Fibroblast of mammary gland (primary cell): ENCODE data around the gene PTPRE.

Experiments
- DNase-seq: peaks from one replicate; pipeline ENCODE4 v3.0.0-alpha.2; 2010; ENCODE audit warnings: low read depth
- H3K4me3 ChIP-seq: 2 replicates; pipeline ENCODE4 v1.5.1; 2011; ENCODE audit warnings: low read depth, mild to moderate bottlenecking, low read length, moderate library complexity; ENCODE audit not compliant: control insufficient read depth
- TF ChIP-seq, protein P1 (sequence below): conservative IDR thresholded peaks from 2 replicates; pipeline ENCODE4 v1.5.1; 2011; ENCODE audit warnings: low read depth, low read length, inconsistent platforms; ENCODE audit not compliant: control insufficient read depth, insufficient read depth

PTPRE gene

DNA sequence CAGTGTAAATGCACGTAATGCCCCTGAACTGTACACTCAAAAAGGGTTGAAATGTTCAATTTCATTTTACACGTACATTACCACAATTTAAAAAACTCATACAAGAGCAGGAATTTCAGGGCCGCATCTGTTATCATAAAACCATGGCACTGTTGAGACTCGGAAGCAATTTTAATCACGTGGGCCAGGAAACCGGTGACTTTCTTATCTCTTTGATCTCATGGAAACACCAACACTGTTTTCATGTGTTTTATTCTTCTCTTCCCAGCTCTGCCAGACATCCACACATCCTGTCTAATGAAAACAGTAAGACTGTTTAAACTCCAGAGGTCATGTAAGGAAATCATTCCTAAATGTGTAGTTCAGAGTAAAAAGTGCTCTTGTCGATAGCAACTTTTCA lies 35.9 kb downstream of the PTPRE start:
- TF ChIP-seq, protein P1, sequence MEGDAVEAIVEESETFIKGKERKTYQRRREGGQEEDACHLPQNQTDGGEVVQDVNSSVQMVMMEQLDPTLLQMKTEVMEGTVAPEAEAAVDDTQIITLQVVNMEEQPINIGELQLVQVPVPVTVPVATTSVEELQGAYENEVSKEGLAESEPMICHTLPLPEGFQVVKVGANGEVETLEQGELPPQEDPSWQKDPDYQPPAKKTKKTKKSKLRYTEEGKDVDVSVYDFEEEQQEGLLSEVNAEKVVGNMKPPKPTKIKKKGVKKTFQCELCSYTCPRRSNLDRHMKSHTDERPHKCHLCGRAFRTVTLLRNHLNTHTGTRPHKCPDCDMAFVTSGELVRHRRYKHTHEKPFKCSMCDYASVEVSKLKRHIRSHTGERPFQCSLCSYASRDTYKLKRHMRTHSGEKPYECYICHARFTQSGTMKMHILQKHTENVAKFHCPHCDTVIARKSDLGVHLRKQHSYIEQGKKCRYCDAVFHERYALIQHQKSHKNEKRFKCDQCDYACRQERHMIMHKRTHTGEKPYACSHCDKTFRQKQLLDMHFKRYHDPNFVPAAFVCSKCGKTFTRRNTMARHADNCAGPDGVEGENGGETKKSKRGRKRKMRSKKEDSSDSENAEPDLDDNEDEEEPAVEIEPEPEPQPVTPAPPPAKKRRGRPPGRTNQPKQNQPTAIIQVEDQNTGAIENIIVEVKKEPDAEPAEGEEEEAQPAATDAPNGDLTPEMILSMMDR = no peak
- DNase-seq = no peak
- H3K4me3 ChIP-seq = no peak overlapping the region

DNA sequence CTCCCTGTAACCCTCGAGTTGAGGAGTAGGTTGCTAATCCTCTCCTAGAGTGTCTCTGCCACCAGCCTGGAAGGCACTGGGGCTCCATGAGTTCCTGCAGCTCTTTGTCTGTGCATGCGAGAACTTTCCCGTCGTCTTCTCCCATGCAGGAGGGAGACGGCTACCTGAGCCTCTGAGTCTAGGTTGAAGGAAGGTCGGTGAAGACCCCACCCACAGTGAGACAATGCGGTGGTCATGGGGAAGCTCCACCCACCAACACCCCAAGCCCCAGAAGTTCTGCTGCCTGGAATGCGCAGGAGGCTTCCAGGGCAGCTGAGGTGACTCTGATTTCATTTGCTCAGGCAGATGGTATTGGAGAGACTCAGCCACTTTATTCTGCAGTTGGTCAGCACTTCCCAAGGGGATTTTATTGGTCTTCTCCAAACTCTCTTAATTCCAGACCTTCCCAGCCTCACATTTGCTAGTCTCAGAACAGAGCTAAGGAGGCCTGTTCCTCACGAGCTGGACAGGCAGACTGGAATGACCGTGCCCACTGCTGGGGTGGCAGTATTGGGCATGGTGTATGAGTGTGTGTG lies 36.5 kb downstream of the PTPRE start:
- H3K4me3 ChIP-seq = no peak overlapping the region
- peak; percentile 12 for DNase-seq
- TF ChIP-seq, protein P1 = no peak

DNA sequence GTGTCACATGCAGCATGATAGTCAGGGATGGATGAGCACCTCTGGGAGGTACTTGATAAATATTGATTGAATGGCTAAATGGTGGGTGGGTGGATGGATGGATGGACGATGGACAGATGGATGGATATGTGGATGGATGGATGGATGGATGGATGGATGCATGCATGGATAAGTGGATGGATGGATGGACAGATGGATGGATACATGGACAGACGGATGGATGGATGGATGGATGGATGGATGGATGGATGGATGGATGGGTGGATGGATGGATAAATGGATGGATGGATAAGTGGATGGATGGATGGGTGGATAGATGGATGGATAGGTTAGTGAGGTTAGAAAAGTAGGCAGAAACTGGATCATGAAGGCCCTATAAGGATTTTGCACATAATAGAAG lies 37.4 kb downstream of the PTPRE start:
- no peak overlapping the region for H3K4me3 ChIP-seq
- TF ChIP-seq, protein P1 = no peak

DNA sequence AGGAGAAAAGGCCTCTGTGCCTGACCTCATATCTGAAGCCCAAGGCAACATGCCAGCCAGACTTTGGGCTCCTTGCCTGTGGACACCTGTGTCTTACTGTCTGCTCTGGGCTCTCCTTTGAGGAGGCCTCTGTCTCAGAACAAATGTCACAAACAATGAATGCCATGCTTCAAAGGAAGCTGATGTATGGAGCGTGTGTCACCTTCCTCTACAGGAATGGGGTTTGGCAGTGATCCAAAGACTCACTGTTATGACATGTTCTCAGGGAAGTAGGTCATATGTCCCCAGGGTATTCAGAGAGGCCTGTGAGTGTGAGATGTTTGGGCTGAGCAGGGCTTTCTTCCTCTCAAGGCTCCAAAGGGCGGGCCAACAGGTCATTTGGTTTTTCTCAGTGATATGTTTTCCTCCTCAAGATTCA lies 38.4 kb downstream of the PTPRE start:
- peak; percentile 76 for DNase-seq
- H3K4me3 ChIP-seq = no peak overlapping the region
- TF ChIP-seq, protein P1 = no peak

More for the DNA sequence above, 37.4 kb downstream of the PTPRE start:
- DNase-seq = no peak

DNA sequence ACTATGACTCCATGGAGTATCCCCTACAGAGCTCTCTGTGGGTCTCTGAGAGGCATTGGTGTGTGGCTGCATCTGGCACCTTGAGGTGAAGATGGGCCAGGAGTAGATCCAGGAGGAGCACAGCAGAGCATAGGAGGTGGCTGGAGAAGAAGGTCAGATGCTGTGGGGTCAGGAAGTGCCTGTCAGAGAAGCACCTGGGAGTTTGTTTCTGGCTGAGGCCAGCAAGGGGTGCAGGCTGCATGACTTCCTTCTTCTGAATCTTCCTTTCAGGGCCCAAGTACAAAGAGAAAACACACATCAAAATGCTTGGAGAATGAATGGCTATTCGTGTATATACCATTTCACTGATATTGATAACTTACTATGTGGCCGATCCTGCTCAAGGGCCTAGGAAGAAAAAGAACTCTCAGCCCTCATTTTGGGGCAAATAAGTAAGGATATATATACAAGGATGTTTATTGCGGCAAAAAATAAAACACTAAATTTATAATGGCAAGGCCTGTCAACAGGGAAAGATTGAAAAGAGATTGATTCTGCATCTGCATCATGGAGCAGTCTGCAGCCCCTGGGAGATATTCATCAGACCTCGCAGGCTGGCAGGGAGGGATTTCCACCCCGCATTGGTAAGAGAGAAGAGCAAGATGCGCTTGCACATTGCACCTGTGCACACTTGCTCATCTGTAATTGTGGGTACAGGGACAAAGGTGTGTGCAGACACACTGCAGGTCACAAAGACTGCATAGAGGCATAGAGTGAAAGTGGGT lies 39.2 kb downstream of the PTPRE start:
- TF ChIP-seq, protein P1 = no peak
- no peak for DNase-seq
- H3K4me3 ChIP-seq = no peak overlapping the region

DNA sequence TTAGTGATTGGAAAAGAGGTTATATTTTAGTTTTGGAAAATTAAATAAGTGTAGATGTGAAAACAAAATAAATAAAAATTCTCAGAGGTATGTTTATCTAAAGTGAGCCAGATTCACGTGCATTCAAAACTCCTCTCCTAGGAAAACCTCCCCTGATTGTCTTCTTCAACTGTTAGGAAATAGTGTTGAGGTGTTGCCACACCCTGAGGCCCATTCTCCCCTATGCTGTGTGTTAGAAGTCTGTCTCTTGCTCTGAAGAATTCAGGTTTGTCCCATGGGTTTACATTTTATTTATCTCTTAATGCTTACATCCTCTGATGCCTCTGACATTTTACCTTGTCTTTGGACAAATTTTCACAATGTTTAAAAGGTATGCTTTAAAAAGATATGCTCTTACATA lies 40.3 kb downstream of the PTPRE start:
- no peak overlapping the region for H3K4me3 ChIP-seq
- TF ChIP-seq, protein P1 = no peak
- no peak for DNase-seq
